PC-9 (cell line): ENCODE results near the gene RASGEF1B.

Experiments used
- CTCF ChIP-seq: fragments of 200-600 bp; sonication (generic); conservative IDR thresholded peaks from 2 replicates; pipeline ENCODE4 v1.6.1; 2017; ENCODE audit warnings: mixed run types, antibody characterized with exemption, mild to moderate bottlenecking, moderate library complexity
- EZH2 ChIP-seq: fragments of 200-600 bp; sonication (generic); IDR thresholded peaks from 2 replicates; pipeline ENCODE4 v1.8.0; 2017; ENCODE audit warnings: antibody characterized with exemption, low read depth

- no peak for TF ChIP-seq CTCF
- no peak for TF ChIP-seq EZH2
Measured at GRCh38 chr4:81436941-81437574, 34.6 kb downstream of the RASGEF1B start.
